Trophoblast cell (in vitro differentiated cells and primary cell): ENCODE data around the gene SMYD3.
A peak's percentile ranks its signal among the peaks of the same experiment; 100 is the strongest.

Source experiments
- DNase-seq, 2 donors: peaks; one replicate each; pipeline ENCODE4 v3.0.0-alpha.2; 2016
- H2AFZ ChIP-seq: 2 replicates; pipeline ENCODE4 v1.6.1; 2013; ENCODE audit warnings: low read length, moderate library complexity, mild to moderate bottlenecking; ENCODE audit not compliant: insufficient read depth, poor library complexity
- H2AK5ac ChIP-seq: 2 replicates; pipeline ENCODE4 v1.6.1; 2013; ENCODE audit warnings: mild to moderate bottlenecking, low read length
- H2BK120ac ChIP-seq: 2 replicates; pipeline ENCODE4 v1.6.1; 2013; ENCODE audit warnings: low read length, mild to moderate bottlenecking, moderate library complexity; ENCODE audit not compliant: insufficient read depth, poor library complexity
- H2BK12ac ChIP-seq: 2 replicates; pipeline ENCODE4 v1.6.1; 2013; ENCODE audit warnings: mild to moderate bottlenecking, low read length, moderate library complexity
- H2BK5ac ChIP-seq: 2 replicates; pipeline ENCODE4 v1.6.1; 2013; ENCODE audit warnings: low read length, low read depth, moderate library complexity, mild to moderate bottlenecking; ENCODE audit not compliant: poor library complexity
- H3K14ac ChIP-seq: 2 replicates; pipeline ENCODE4 v1.6.1; 2013; ENCODE audit warnings: mild to moderate bottlenecking, low read length
- H3K18ac ChIP-seq: 2 replicates; pipeline ENCODE4 v1.6.1; 2013; ENCODE audit warnings: mild to moderate bottlenecking, low read length
- H3K23ac ChIP-seq: 2 replicates; pipeline ENCODE4 v1.6.1; 2013; ENCODE audit warnings: low read length
- H3K27ac ChIP-seq: 2 replicates; pipeline ENCODE4 v1.5.1; 2013; ENCODE audit warnings: low read depth, mild to moderate bottlenecking, inconsistent platforms, low read length, moderate library complexity
- H3K27me3 ChIP-seq: 2 replicates; pipeline ENCODE4 v1.6.1; 2013; ENCODE audit warnings: inconsistent platforms, mild to moderate bottlenecking, low read length, moderate library complexity; ENCODE audit not compliant: insufficient read depth
- H3K36me3 ChIP-seq, 2 experiments: 1 replicate in 1 of 2; 2 replicates in 1 of 2; pipeline ENCODE4 v1.6.1; 2013; ENCODE audit warnings: low read length in 2 of 2, mild to moderate bottlenecking in 2 of 2, moderate library complexity in 1 of 2; ENCODE audit not compliant: insufficient read depth in 2 of 2, control insufficient read depth in 1 of 2
- H3K4ac ChIP-seq: 2 replicates; pipeline ENCODE4 v1.6.1; 2013; ENCODE audit warnings: low read depth, mild to moderate bottlenecking, low read length, moderate library complexity
- H3K4me1 ChIP-seq, 2 experiments: 1 replicate in 1 of 2; 2 replicates in 1 of 2; pipeline ENCODE4 v1.6.1; 2013; ENCODE audit warnings: low read length in 2 of 2, mild to moderate bottlenecking in 2 of 2, moderate library complexity in 1 of 2; ENCODE audit not compliant: insufficient read depth in 2 of 2, control insufficient read depth in 1 of 2
- H3K4me2 ChIP-seq: 2 replicates; pipeline ENCODE4 v1.6.1; 2013; ENCODE audit warnings: inconsistent platforms, mild to moderate bottlenecking, low read length, moderate library complexity
- H3K4me3 ChIP-seq: 2 replicates; pipeline ENCODE4 v1.5.1; 2013; ENCODE audit warnings: mild to moderate bottlenecking, low read depth, low read length, inconsistent platforms
- H3K79me1 ChIP-seq: one replicate; pipeline ENCODE4 v1.6.1; 2013; ENCODE audit warnings: low read length
- H3K79me2 ChIP-seq: 2 replicates; pipeline ENCODE4 v1.6.1; 2013; ENCODE audit warnings: low read length, mild to moderate bottlenecking; ENCODE audit not compliant: control insufficient read depth, insufficient read depth, poor library complexity
- H3K9ac ChIP-seq: 2 replicates; pipeline ENCODE4 v1.6.1; 2013; ENCODE audit warnings: mild to moderate bottlenecking, low read length
- H3K9me3 ChIP-seq: 2 replicates; pipeline ENCODE4 v1.6.1; 2013; ENCODE audit warnings: low read depth, mild to moderate bottlenecking, control low read depth, inconsistent platforms, low read length; ENCODE audit not compliant: insufficient read depth
- H4K12ac ChIP-seq: 2 replicates; pipeline ENCODE4 v1.6.1; 2013; ENCODE audit warnings: low read depth, mild to moderate bottlenecking, low read length, moderate library complexity
- H4K8ac ChIP-seq: 2 replicates; pipeline ENCODE4 v1.6.1; 2013; ENCODE audit warnings: low read depth, mild to moderate bottlenecking, low read length, moderate library complexity
- H4K91ac ChIP-seq: one replicate; pipeline ENCODE4 v1.6.1; 2013; ENCODE audit warnings: low read depth, mild to moderate bottlenecking, low read length, moderate library complexity
- WGBS: extraction: QIAGEN DNeasy Blood & Tissue Kit; methylation state at CpG from one replicate; pipeline ENCODE4 v1.1.7; 2013; ENCODE audit warnings: missing lambda C conversion rate; ENCODE audit not compliant: insufficient read length, insufficient coverage; ENCODE audit errors: extremely low coverage; 5-methylcytosine and 5-hydroxymethylcytosine counted together

Gene SMYD3

DNA sequence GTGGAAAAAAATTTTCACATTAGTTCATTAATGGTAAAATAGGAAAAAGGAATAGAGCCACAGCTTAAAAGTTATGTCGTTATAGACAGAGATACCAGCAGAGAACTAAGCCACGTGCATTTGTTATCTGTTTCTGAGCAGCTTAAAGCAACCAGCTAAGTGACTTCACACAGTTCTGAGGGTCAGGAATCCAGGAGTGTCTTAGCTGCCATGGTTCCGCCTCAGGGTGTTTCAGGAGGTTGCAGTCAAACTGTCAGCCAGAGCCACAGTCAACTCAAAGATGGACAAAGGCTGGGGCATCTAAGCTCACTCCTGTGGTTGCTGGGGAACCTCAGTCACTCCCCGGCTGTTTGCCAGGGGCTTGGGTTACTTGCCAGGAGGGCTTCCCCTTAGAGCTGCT lies 515.8 kb downstream of the SMYD3 start:
- Histone ChIP-seq H3K27ac (no peak overlapping the region), H2BK120ac (no peak overlapping the region), H3K36me3 (peaks cover 0 to 2% of the 10 kb centered on the region in 2 experiments), H3K27me3 (no peaks in the 10 kb centered on the region), H3K4me3 (no peak overlapping the region), H4K91ac (no peak overlapping the region), H3K79me2 (no peaks in the 10 kb centered on the region), H4K12ac (no peak overlapping the region), H3K23ac (no peak overlapping the region), H4K8ac (no peak overlapping the region), H2BK12ac (no peak overlapping the region), H2AK5ac (no peak overlapping the region), H3K9ac (no peak overlapping the region), H3K4me2 (no peak overlapping the region), H3K14ac (no peak overlapping the region), H3K18ac (no peak overlapping the region), H3K79me1 (peaks cover 4% of the 10 kb centered on the region), H3K9me3 (no peaks in the 10 kb centered on the region), H3K4me1 (peaks cover 5 to 6% of the 10 kb centered on the region in 2 experiments), H2AFZ (no peak overlapping the region), H2BK5ac (no peak overlapping the region), H3K4ac (no peak overlapping the region)
- DNase-seq = peak; percentile 87 to 89
- no CpG with 5 or more reads among the region's 4 CpGs for WGBS

DNA sequence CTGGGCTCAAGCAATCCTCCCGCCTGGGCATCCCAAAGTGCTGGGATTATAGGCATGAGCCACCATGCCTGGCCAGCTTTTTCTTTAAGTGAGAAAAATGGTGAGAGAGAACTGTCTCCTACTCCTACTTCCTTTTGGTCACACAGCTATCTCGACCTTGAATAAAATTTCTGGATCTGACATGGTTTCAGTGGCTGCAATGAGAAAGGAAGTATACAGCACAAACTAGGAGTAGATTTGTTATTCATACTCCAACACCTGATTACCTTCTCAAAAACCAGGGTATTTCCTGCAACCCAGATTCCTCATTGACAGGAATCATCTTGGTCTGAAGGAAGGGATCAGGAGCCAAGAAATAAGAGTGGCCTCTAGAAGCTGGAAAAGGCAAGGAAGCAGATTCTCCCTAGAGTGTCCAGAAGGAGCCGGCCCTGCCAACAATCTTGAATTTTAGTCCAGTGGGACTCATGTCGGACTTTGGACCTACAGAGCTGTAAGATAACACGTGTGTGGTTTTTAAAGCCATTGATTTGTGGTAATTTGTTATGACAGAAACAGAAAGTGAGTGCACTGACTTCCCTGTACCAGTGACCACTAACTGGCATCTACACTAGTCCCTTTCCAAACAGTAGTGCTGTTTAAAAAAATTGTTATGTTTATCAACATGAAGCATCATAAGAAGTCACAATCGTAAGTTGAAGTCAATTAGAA lies 516.6 kb downstream of the SMYD3 start:
- peaks cover 2% of the 10 kb centered on the region for H3K79me1 ChIP-seq
- no peak overlapping the region for H3K18ac ChIP-seq
- no peaks in the 10 kb centered on the region for H3K9me3 ChIP-seq
- no peak overlapping the region for H2BK12ac ChIP-seq
- H3K79me2 ChIP-seq = no peaks in the 10 kb centered on the region
- no peak overlapping the region for H3K4ac ChIP-seq
- no peak overlapping the region for H2AK5ac ChIP-seq
- no peak overlapping the region for H4K8ac ChIP-seq
- DNase-seq = no peak
- no peaks in the 10 kb centered on the region for H3K27me3 ChIP-seq
- no CpG with 5 or more reads among the region's 6 CpGs for WGBS
- H3K4me2 ChIP-seq = no peak overlapping the region
- H3K36me3 ChIP-seq = no peaks in the 10 kb centered on the region
- H2AFZ ChIP-seq = no peak overlapping the region
- no peak overlapping the region for H3K9ac ChIP-seq
- no peak overlapping the region for H3K4me3 ChIP-seq
- no peak overlapping the region for H3K23ac ChIP-seq
- H2BK120ac ChIP-seq = no peak overlapping the region
- H3K4me1 ChIP-seq = peaks cover 3 to 5% of the 10 kb centered on the region in 2 experiments
- no peak overlapping the region for H4K12ac ChIP-seq
- no peak overlapping the region for H2BK5ac ChIP-seq
- H3K27ac ChIP-seq = no peak overlapping the region
- no peak overlapping the region for H4K91ac ChIP-seq
- no peak overlapping the region for H3K14ac ChIP-seq

DNA sequence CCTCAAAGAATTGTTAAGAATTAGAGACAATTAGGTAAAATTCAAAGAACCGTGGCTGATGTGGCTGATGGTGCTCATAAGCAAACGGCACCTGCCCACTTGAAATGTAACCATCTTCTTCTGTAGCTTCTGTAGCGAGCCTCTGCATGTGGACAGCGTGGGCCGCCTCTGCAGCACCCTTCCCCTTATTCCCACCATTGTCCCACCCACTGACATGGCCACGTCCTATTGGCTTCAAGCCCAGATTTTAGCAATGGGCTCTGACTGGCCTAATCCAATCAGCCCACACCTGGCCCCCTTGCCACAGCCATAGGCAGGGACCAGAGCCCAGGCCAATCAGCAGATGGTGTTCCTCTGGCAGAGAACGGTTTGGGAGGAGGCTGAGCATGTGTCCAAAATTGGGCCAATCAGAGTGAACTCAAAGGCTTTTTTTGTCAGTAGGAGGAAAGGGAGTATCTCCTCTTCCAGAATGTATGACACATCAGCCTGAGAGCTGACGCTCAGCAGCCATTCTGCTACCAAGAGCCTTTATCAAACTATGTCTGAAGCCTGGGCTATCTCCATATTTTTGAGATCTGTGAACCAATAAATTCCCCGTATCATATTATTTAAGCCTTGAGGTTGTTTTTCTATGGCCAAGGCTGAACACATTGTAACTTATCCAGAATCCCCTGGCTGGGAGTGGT lies 518.5 kb downstream of the SMYD3 start:
- H2AK5ac ChIP-seq = no peak overlapping the region
- H3K79me1 ChIP-seq = peaks cover 2% of the 10 kb centered on the region
- H3K9me3 ChIP-seq = no peaks in the 10 kb centered on the region
- no peak overlapping the region for H4K91ac ChIP-seq
- H3K4me2 ChIP-seq = no peak overlapping the region
- H3K9ac ChIP-seq = no peak overlapping the region
- H3K4ac ChIP-seq = no peak overlapping the region
- H3K36me3 ChIP-seq = peaks cover 0 to 2% of the 10 kb centered on the region in 2 experiments
- H3K27me3 ChIP-seq = no peaks in the 10 kb centered on the region
- no peak overlapping the region for H3K27ac ChIP-seq
- no peak overlapping the region for H4K12ac ChIP-seq
- no peak overlapping the region for H4K8ac ChIP-seq
- no peak overlapping the region for H2BK12ac ChIP-seq
- no peak overlapping the region for H2BK120ac ChIP-seq
- no peaks in the 10 kb centered on the region for H3K79me2 ChIP-seq
- no peak overlapping the region for H3K4me3 ChIP-seq
- no CpG with 5 or more reads among the region's 9 CpGs for WGBS
- no peak overlapping the region for H2AFZ ChIP-seq
- no peak overlapping the region for H3K18ac ChIP-seq
- no peak overlapping the region for H3K14ac ChIP-seq
- DNase-seq = no peak
- H3K4me1 ChIP-seq = peaks cover 2 to 5% of the 10 kb centered on the region in 2 experiments
- no peak overlapping the region for H2BK5ac ChIP-seq
- H3K23ac ChIP-seq = no peak overlapping the region

DNA sequence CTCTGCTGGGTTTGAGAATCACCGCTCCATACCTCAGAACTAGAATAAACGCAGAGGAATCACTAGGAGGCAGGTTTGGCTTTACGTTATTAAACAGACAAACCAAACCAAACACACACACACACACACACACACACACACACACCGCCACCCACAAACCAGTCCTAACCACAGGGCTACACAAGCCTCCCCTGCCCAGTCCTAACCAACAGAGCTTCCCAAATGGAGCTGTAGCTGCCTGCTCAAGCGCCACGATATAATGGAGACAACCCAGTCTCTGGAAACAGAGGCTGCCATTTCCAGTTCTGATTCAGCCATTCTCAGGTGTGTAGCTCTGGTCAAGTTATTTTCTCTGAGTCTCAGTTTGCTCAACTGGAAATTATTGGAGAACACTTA lies 519.1 kb downstream of the SMYD3 start:
- Histone ChIP-seq H3K4me3 (no peak overlapping the region), H2AFZ (no peak overlapping the region), H3K23ac (no peak overlapping the region), H4K12ac (no peak overlapping the region), H3K36me3 (peaks cover 0 to 2% of the 10 kb centered on the region in 2 experiments), H3K79me1 (peaks cover 2% of the 10 kb centered on the region), H4K91ac (no peak overlapping the region), H2BK12ac (no peak overlapping the region), H2AK5ac (no peak overlapping the region), H4K8ac (no peak overlapping the region), H2BK120ac (no peak overlapping the region), H3K27ac (no peak overlapping the region), H3K4ac (no peak overlapping the region), H3K27me3 (no peaks in the 10 kb centered on the region), H3K9me3 (no peaks in the 10 kb centered on the region), H3K4me1 (peaks cover 2 to 5% of the 10 kb centered on the region in 2 experiments), H2BK5ac (no peak overlapping the region), H3K9ac (no peak overlapping the region), H3K14ac (no peak overlapping the region), H3K79me2 (no peaks in the 10 kb centered on the region), H3K18ac (no peak overlapping the region), H3K4me2 (no peak overlapping the region)
- DNase-seq = no peak
- WGBS = no CpG with 5 or more reads among the region's 6 CpGs
